ENCODE data around the gene NAA15.
A peak's percentile ranks its signal among the peaks of the same experiment; 100 is the strongest.
"Not testable (repeated sequence)": the region's sequence is repeated elsewhere in the genome, so short reads cannot be mapped to it uniquely, and the experiment has no call there.

NAA15 gene

DNA sequence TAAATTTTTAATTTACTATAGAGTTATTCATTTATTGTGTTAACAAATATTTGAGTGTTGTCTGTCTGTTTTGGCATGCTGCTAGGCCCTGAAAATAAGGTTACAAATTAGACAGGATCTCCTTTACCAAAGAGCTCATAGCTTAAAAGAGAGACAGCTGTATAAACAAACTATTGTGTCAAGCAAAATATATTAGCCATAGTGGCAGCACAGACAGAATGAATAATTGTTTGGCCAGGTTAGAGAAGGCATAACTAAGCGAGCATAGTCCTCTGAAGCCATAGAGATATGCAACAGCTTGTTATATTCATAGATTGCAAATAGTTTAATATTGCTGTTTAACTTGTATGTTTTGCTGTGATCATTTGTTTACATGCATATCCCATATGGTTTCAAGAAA is 67.7 kb downstream of the NAA15 start:
- DNase-seq, result no peak

DNA sequence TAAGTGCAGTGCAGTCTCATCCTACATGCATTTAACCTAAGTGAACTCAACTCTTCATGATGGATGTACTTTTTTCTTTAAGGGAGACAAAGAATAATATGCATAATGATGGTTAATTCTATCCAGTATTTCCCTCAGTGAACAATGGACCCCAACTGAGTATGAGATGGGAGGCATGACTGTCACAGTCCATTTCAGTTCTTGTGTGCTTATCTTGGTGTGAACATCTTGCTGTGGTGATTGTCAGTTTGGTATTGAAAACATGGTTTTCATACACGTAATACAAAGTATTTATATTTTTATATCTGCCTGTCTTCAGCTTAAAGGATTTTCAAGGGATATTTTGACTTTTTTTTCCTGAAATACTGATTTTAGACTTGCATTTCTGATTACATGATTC is 72.9 kb downstream of the NAA15 start:
- no peak for DNase-seq

DNA sequence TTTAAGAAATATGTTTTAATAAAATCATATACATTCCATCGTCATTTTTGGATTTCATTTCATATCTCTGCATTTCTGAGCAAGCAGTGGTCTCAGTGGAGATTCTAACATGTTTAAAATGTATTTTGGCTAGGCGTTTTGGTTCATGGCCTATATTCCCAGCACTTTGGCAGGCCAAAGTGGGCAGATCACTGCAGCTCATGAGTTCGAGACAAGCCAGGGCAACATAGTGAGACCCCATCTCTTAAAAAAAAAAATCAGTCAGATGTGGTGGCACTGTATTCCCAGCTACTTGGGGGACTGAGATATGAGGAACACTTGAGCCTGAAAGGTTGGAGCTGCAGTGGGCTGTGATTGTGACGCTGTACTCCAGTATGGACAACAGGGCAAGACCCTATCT is 85.1 kb downstream of the NAA15 start:
- DNase-seq, result no peak

DNA sequence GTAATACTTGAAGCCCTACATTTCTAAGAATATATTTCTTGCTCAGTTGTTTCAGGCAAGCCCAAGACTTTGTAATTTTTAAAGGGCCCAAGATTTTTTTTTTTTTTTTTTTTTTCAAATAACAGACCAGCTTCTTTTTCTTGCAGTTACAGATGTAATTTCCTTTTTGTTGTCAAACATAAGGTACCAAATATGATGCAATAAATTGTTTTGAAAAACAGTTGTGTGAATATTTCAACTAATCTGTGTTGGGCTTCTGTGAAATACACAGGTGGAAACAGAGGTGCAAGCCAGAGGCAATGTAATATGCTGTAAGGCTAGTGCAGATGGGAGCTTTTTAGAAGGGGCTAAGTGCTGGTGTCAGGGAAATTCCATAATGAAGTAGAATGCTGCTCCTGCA is 87.8 kb downstream of the NAA15 start:
- DNase-seq, result no peak

DNA sequence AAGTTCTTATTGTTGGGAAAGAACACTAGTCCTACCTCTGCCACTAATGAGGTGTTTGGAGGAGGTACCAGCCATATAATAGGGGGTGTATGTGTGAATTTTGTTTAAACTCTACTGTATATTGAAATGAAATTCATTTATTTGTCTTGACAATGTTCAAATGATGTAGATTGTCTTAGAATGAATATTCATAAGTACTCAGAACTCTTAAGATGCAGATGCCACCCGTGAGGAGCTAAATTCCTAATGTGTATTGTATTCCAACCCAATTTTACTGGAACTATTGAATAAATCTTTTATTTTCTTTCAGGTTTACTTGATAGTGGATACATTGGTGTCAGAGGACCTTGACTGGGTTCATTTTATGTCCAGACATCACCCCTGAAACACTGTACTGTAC is 88.7 kb downstream of the NAA15 start:
- no peak for DNase-seq

DNA sequence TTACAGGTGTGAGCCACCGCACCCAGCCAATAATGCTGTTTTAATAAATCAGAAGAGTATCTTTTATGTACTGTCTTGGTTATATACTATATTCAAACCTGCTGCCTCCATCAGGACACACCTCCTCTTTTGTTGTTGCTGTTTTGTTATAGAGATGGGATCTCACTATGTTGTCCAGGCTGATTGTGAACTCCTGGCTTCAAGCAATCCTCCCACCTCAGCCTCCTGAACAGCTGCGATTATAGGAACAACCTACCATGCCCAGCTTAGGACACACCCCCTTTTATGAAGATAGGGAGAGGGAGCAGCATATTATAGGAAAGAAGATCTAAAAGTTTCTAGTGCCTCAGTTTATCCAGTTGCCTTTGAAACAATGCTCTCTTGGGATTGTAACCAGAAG is 90.4 kb downstream of the NAA15 start:
- no peak for DNase-seq

DNA sequence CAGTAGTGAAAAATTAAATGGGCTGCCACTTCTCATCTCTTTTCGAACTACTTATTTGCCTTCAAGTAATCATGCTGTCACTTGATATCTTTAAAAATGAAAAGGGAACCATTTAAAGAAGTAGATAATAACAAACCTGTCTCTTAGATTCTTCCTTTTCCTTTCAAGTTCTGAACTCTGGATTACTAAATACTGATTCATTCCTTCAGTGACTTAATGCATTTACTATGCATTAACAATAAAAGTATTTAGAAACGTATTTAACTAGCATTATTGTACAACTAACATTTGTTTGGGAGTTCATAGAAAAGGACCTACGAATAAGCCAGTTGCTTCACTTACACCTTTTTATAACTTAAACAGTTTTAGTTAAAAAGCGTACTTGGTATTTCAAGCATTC is 91.5 kb downstream of the NAA15 start:
- no peak for DNase-seq

GRCh38 chr4:139401368-139401767 is 100.1 kb downstream of the NAA15 start:
- DNase-seq, result no peak

DNA sequence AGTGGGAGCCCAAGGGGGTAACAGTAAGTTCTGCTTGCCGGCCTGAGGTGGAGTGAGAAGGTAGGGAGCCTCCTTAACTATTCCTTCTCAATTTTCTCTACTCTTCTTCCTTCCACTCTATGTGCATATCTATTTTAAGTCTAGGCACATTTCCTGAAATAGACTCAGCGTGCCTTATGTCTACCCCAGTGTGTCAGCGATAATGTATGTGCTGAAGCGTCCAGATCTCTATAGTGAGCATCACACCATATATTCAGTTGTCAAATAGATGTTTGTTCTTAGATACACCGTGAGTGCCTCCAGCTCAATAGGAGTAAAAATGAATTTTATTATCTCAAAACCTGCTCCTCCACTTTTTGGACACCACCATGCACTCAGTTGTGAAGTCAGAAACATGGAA is 101.1 kb downstream of the NAA15 start:
- no peak for DNase-seq

GRCh38 chr4:139403462-139403861 is 102.2 kb downstream of the NAA15 start:
- DNase-seq, result no peak

DNA sequence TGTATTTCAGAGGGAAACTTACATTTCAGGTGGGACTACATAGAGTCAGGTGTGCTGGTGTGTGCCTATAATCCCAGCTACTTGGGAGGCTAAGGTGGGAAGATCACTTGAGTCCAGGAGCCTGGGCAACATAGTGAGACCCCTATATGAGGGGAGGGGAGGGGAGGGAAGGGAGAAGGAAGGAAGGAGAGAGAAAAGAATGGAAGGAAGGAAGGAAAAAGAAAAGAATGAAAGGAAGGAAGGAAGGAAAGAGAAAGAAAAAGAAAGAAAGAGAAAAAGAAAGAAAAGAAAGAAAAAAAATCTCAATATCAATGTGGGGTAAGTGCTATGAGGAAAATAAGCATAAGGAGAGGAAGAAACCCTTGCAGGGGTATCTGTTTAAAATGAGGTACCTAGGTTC is 109.0 kb downstream of the NAA15 start:
- no peak for DNase-seq

- not testable (repeated sequence) for DNase-seq
These were observed 113.4 kb downstream of the NAA15 start for GRCh38 chr4:139414671-139415210.

DNA sequence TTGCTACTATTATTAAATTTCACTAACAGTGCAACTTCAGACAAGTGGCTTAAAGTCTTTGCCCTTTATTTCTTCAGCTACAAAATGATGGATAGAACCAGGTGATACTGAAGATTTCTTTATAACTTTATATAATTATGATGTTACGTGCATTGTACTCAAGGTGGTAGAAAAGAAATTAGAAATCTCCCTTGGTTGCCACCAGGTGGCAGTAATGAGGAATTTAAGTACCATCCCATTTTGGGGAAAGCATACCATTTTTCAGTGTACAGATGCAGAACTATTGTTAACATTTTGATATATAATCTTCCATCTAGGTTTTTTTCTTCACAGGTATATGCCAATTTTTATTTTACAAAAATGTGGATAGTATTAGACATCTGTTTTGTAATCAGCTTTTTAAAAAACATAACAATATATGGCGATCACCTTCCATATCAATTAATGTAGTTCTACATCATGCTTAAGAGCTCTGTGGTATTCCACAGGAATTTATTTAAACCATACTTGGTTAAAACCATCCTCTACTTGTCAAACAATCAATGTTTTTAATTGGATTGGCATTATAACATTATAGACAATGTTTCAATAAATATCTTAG is 114.9 kb downstream of the NAA15 start:
- peak; percentile 46 for DNase-seq

DNA sequence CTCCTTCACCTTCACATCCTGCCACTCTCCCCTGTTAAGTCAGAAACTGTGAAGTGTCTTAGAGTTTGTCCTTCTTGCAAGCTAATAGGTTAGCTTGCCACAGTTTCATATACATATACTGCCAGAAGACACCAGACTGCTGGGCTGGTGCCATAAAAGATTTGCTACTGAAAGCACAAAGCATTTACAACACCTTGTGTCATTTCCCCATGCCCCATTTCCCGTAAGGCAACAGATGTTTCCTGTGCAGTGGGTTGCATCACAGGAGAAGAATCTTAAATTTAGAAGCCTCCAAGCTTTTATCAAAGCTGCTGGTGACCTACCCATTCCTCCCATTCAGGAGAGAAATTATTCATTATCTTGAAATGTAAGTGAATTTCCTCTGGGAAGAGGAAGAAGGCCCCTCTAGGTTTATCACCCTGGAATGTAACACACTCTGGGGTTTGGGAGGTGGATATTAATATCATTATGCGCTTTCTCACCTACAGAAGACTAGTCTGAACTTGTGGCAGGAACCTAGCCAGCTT is 118.1 kb downstream of the NAA15 start:
- no peak for DNase-seq

GRCh38 chr4:139420652-139421051 is 119.3 kb downstream of the NAA15 start:
- no peak for DNase-seq

DNA sequence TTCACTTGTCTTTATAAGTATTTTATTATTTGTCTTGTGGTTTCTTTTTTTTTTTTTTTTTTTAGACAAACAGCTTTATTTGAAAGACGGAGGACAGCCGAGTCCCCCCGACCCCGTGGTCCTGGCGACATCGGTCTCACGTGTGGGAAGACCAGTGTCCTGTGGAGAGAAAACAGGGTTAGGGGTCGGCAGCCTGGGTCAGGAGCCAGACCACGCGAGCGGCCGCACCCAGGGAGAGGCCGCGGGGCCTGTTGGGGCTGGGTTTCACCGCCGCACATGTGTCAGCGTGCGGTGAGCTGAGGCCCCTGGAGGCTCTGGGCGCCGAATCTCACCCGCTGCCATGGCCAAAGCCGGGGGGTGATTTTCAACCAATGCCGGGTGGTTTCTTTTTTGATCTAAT is 134.8 kb downstream of the NAA15 start:
- DNase-seq, result no peak

- DNase-seq, result no peak
These were observed 136.8 kb downstream of the NAA15 start for GRCh38 chr4:139438141-139438540.

DNA sequence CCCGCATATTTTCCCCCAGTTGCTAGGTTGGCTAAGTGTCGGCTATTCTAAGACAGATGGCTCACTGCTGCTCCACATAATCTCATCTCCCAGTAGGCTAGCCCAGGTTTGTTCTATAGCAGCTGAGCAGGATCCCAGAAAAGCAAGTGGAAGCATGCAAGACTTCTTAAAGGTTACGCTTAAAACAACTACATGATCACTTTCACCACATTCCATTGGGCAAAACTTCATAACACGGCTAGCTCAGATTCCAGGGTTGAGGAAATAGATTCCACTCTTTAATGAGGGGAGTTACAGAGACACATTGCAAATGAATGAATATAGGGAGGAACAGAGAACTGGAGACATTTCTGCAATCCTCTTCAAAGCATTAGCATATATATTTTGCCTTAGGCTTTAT is 139.7 kb downstream of the NAA15 start:
- no peak for DNase-seq

GRCh38 chr4:139443661-139444060 is 142.4 kb downstream of the NAA15 start:
- no peak for DNase-seq

- not testable (repeated sequence) for DNase-seq
These were observed 143.6 kb downstream of the NAA15 start for GRCh38 chr4:139444881-139445280.

GRCh38 chr4:139447078-139447477 is 145.8 kb downstream of the NAA15 start:
- DNase-seq, result not testable (repeated sequence)

DNA sequence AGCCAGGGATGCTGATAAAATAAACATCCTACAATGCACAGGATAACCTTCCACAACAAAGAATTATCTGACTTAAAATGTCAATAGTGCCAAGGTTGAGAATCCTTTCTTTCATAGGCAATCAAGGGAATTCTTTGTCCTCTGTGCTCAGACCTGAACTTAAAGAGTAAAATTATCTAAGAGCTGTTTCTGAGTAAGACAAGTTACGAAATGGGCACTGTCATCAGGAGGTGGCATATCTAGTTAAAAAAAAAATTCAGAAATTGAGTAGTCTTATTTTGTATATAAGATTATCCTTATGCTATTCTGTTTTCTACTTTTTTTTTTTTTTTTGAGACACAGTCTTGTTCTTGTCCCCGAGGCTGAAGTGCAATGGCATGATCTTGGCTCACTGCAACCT is 149.3 kb downstream of the NAA15 start:
- DNase-seq, result no peak

GRCh38 chr4:139451997-139452396 is 150.7 kb downstream of the NAA15 start:
- DNase-seq, result no peak

GRCh38 chr4:139453041-139453370 is 151.7 kb downstream of the NAA15 start:
- DNase-seq, result peak; percentile 74
